IPS-18a (cell line): ENCODE measurements around the gene ZNF107.

Source experiments
- H3K27ac ChIP-seq: one replicate; pipeline ENCODE4 v1.5.1; 2013; ENCODE audit warnings: low read length
- H3K27me3 ChIP-seq: one replicate; pipeline ENCODE4 v1.6.1; 2013; ENCODE audit warnings: mild to moderate bottlenecking, low read length; ENCODE audit not compliant: control insufficient read depth, insufficient read depth
- H3K36me3 ChIP-seq: one replicate; pipeline ENCODE4 v1.6.1; 2013; ENCODE audit warnings: low read depth, low read length; ENCODE audit not compliant: control insufficient read depth
- H3K4me1 ChIP-seq: one replicate; pipeline ENCODE4 v1.6.1; 2013; ENCODE audit warnings: low read depth, low read length; ENCODE audit not compliant: control insufficient read depth
- H3K4me3 ChIP-seq: one replicate; pipeline ENCODE4 v1.5.1; 2013; ENCODE audit warnings: low read length
- H3K9ac ChIP-seq: one replicate; pipeline ENCODE4 v1.6.1; 2013; ENCODE audit warnings: mild to moderate bottlenecking, low read length, moderate library complexity
- H3K9me3 ChIP-seq: one replicate; pipeline ENCODE4 v1.6.1; 2013; ENCODE audit warnings: low read depth, low read length; ENCODE audit not compliant: control insufficient read depth

ZNF107 gene

GRCh38 chr7:64633401-64633800 lies 32.5 kb upstream of the ZNF107 start:
- H3K4me3 ChIP-seq = no peak overlapping the region
- H3K9ac ChIP-seq = no peak overlapping the region
- peaks cover 79% of the 10 kb centered on the region for H3K9me3 ChIP-seq
- no peak overlapping the region for H3K27ac ChIP-seq
- H3K36me3 ChIP-seq = no peaks in the 10 kb centered on the region
- no peaks in the 10 kb centered on the region for H3K4me1 ChIP-seq
- no peaks in the 10 kb centered on the region for H3K27me3 ChIP-seq

- Histone ChIP-seq H3K27me3 (no peaks in the 10 kb centered on the region), H3K9ac (no peak overlapping the region), H3K4me1 (no peaks in the 10 kb centered on the region), H3K9me3 (peaks cover 80% of the 10 kb centered on the region), H3K4me3 (no peak overlapping the region), H3K27ac (no peak overlapping the region), H3K36me3 (no peaks in the 10 kb centered on the region)
Measured at GRCh38 chr7:64634406-64635062, 31.4 kb upstream of the ZNF107 start.

- Histone ChIP-seq H3K27ac (no peak overlapping the region), H3K9me3 (peaks cover 86% of the 10 kb centered on the region), H3K27me3 (no peaks in the 10 kb centered on the region), H3K36me3 (no peaks in the 10 kb centered on the region), H3K9ac (no peak overlapping the region), H3K4me3 (no peak overlapping the region), H3K4me1 (no peaks in the 10 kb centered on the region)
Measured at GRCh38 chr7:64636386-64636785, 29.5 kb upstream of the ZNF107 start.

GRCh38 chr7:64637521-64638445 lies 28.1 kb upstream of the ZNF107 start:
- Histone ChIP-seq H3K9me3 (peaks cover 86% of the 10 kb centered on the region), H3K4me3 (no peak overlapping the region), H3K36me3 (no peaks in the 10 kb centered on the region), H3K9ac (no peak overlapping the region), H3K27ac (no peak overlapping the region), H3K27me3 (no peaks in the 10 kb centered on the region), H3K4me1 (no peaks in the 10 kb centered on the region)

GRCh38 chr7:64638822-64639221 lies 27.1 kb upstream of the ZNF107 start:
- Histone ChIP-seq H3K4me3 (no peak overlapping the region), H3K9me3 (peaks cover 87% of the 10 kb centered on the region), H3K27me3 (no peaks in the 10 kb centered on the region), H3K27ac (no peak overlapping the region), H3K9ac (no peak overlapping the region), H3K36me3 (no peaks in the 10 kb centered on the region), H3K4me1 (no peaks in the 10 kb centered on the region)

- Histone ChIP-seq H3K36me3 (no peaks in the 10 kb centered on the region), H3K9me3 (peaks cover 86% of the 10 kb centered on the region), H3K4me1 (no peaks in the 10 kb centered on the region), H3K27me3 (no peaks in the 10 kb centered on the region), H3K9ac (no peak overlapping the region), H3K27ac (no peak overlapping the region), H3K4me3 (no peak overlapping the region)
Measured at GRCh38 chr7:64639267-64640001, 26.5 kb upstream of the ZNF107 start.

GRCh38 chr7:64640504-64640903 lies 25.4 kb upstream of the ZNF107 start:
- H3K27ac ChIP-seq = no peak overlapping the region
- no peaks in the 10 kb centered on the region for H3K27me3 ChIP-seq
- no peaks in the 10 kb centered on the region for H3K4me1 ChIP-seq
- no peak overlapping the region for H3K9ac ChIP-seq
- H3K4me3 ChIP-seq = no peak overlapping the region
- H3K9me3 ChIP-seq = peaks cover 82% of the 10 kb centered on the region
- H3K36me3 ChIP-seq = no peaks in the 10 kb centered on the region

GRCh38 chr7:64642046-64642445 lies 23.9 kb upstream of the ZNF107 start:
- Histone ChIP-seq H3K9ac (no peak overlapping the region), H3K36me3 (no peaks in the 10 kb centered on the region), H3K27me3 (no peaks in the 10 kb centered on the region), H3K4me1 (no peaks in the 10 kb centered on the region), H3K27ac (no peak overlapping the region), H3K4me3 (no peak overlapping the region), H3K9me3 (peaks cover 66% of the 10 kb centered on the region)

GRCh38 chr7:64642875-64643274 lies 23.1 kb upstream of the ZNF107 start:
- Histone ChIP-seq H3K4me3 (no peak overlapping the region), H3K9me3 (peaks cover 58% of the 10 kb centered on the region), H3K9ac (no peak overlapping the region), H3K36me3 (no peaks in the 10 kb centered on the region), H3K27me3 (no peaks in the 10 kb centered on the region), H3K4me1 (no peaks in the 10 kb centered on the region), H3K27ac (no peak overlapping the region)

GRCh38 chr7:64643566-64643965 lies 22.4 kb upstream of the ZNF107 start:
- no peaks in the 10 kb centered on the region for H3K27me3 ChIP-seq
- H3K4me3 ChIP-seq = no peak overlapping the region
- no peak overlapping the region for H3K9ac ChIP-seq
- no peaks in the 10 kb centered on the region for H3K4me1 ChIP-seq
- H3K27ac ChIP-seq = no peak overlapping the region
- H3K9me3 ChIP-seq = peaks cover 53% of the 10 kb centered on the region
- H3K36me3 ChIP-seq = no peaks in the 10 kb centered on the region

- H3K4me1 ChIP-seq = no peaks in the 10 kb centered on the region
- no peaks in the 10 kb centered on the region for H3K36me3 ChIP-seq
- H3K27ac ChIP-seq = no peak overlapping the region
- peaks cover 51% of the 10 kb centered on the region for H3K9me3 ChIP-seq
- no peaks in the 10 kb centered on the region for H3K27me3 ChIP-seq
- no peak overlapping the region for H3K9ac ChIP-seq
- H3K4me3 ChIP-seq = no peak overlapping the region
Measured at GRCh38 chr7:64651203-64651602, 14.7 kb upstream of the ZNF107 start.
